ENCODE measurements around the gene ADI1. TPM values are rescaled to one million over a fixed set of nuclear protein-coding genes. Genes with fewer than 3 reads are reported as not detected.

The ADI1 gene
- total and polyA plus RNA-seq, 5 donors: 124 to 195 (median 157) TPM

DNA sequence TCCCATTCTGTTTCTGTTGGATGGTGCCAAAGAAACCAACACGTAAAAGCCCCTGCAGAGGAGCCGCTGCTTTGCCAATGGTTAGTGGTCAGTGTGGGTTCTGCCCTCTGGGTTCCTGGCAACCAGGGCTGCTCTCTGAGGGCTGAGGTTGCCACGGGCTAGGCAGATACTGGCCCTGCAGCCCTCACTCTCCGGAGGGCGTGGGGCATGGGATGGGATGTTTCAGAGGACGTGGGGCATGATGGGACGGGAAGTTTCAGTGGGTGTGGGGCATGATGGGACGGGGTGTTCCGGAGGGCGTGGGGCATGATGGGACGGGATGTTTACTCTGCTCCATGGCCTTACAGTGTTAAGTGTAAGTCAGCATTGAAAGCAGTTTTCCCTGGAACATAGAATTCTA lies 34.2 kb downstream of the ADI1 start:
- WGBS: 94% methylated on average over 11 of the region's 11 CpGs
- Histone ChIP-seq H3K27ac (ENCODE audit: low read length) (no peak overlapping the region), H3K4me3 (ENCODE audit: low read length) (no peak overlapping the region), H3K4me1 (ENCODE audit: control insufficient read depth, insufficient read depth, low read length) (peaks cover 4% of the 10 kb centered on the region), H3K27me3 (ENCODE audit: control insufficient read depth, insufficient read depth) (no peaks in the 10 kb centered on the region), H3K9me3 (ENCODE audit: control insufficient read depth, low read length) (no peaks in the 10 kb centered on the region)
- DNase-seq (peak in 1 of 3 donors; percentile 41), ATAC-seq (no peak)
- intact Hi-C loops (cut with DNase I): no loop called here

DNA sequence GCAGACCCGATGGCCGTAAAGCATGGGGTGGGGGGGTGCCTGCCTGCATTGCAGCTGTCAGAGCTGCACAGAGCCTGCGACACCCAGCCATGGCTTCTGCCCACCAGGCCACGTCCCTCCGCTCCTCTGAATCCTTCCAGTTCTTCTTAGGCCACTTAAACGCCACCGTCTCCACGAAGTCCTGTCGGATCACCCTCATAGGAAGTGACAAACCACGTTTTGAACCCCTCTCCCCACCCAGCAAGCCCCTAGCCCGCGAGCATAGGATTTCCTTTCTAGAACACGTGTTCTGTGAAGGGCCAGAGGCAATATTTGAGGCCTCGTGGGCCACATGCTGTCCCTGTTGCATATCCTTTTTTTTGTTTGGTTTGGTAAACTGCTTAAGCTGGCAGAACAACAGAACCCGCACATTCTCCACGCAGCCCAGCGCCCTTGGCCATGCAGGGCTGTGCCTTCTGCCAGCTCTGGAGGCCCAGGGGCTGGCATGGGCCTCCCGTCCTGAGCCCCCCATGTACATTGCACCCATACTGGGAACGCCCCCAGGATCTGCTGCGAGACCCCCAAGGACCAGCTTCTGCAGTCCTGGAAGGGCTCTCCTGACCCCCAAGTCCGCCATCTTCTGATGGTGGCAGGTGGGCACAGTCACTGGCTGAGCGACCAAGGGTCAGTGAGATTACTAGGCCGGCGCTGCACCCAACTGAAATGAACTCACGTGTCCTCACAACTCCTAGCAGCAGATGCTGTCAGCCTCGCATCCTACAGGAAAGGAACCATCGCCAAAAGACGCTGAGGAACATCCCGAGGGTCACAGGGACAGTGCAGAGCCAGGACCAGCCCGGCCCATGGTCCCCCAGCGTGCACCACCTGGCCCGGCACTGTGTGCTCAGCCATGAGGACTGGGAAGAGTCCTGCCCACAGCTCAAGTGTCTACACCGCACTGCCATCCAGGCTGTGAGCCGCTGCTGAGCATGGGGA lies 35.1 kb downstream of the ADI1 start:
- ATAC-seq (no peak), DNase-seq (peak in 2 of 3 donors; percentile 41 to 58)
- H3K4me3 ChIP-seq (ENCODE audit: low read length): no peak overlapping the region
- no peaks in the 10 kb centered on the region for H3K27me3 ChIP-seq (ENCODE audit: control insufficient read depth, insufficient read depth)
- H3K27ac ChIP-seq (ENCODE audit: low read length): no peak overlapping the region
- intact Hi-C loops (cut with DNase I): no loop called here
- no peaks in the 10 kb centered on the region for H3K9me3 ChIP-seq (ENCODE audit: control insufficient read depth, low read length)
- H3K4me1 ChIP-seq (ENCODE audit: control insufficient read depth, insufficient read depth, low read length): peaks cover 4% of the 10 kb centered on the region
- 93% methylated on average over 34 of the region's 34 CpGs for WGBS

DNA sequence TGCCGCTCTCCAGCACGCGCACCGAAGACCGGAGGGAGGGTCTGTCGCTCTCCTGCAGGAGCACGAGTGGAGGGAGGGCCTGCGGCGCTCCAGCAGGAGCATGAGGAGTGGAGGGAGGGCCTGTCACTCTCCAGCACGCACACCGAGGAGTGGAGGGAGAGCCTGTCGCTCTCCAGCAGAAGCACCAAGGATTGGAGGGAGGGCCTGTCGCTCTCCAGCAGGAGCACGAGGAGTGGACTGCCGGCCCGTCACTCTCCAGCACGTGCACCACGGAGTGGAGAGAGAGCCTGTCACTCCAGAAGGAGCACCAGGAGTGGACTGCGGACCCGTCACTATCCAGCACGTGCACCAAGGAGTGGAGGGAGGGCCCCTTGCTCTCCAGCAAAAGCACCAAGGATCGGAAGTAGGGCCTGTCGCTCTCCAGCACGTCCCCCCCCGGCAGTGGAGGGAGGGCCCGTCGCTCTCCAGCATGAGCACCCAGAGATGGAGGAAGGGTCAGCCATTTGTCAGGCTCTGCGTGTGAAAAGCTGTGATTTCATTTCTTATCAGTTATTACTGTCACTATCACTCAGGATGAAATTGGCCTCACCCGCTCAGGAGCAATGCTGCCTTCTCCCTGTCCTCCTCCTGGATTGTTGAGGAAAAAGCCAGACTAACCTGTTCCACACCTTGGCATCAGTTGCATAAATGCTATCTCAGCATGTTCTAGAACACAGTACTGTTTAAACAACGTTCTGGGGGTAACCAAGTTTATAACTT lies 35.9 kb downstream of the ADI1 start:
- peak; percentile 75 to 97 (median 91) for DNase-seq
- Histone ChIP-seq H3K4me1 (ENCODE audit: control insufficient read depth, insufficient read depth, low read length) (peaks cover 4% of the 10 kb centered on the region), H3K4me3 (ENCODE audit: low read length) (no peak overlapping the region), H3K27ac (ENCODE audit: low read length) (no peak overlapping the region), H3K9me3 (ENCODE audit: control insufficient read depth, low read length) (no peaks in the 10 kb centered on the region), H3K27me3 (ENCODE audit: control insufficient read depth, insufficient read depth) (no peaks in the 10 kb centered on the region)
- intact Hi-C loops (cut with DNase I): no loop called here
- WGBS: 64% methylated on average over 30 of the region's 30 CpGs
- ATAC-seq: peak; percentile 91 to 92

DNA sequence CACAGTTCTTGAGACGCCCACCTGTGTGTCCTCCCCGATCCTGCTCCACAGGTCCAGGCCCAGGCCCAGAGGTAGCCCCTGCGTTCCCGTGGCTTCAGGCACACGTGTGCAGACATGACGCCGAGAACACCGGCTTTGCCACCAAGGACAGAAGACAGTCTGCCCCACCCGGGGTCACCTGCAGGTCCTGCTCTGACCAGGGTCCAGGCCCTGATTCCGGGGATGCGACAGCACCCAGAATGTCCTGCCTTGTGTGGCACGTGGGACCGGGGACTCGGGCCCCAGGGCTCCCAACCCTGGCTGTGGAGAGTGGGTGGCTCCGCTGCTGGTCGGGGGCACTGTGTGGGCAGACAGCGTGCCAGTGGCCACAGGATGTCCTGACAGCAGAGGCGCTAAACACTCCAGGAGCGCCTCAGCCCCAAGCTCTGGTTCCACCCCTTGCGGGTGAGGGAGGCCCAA lies 36.9 kb downstream of the ADI1 start:
- Histone ChIP-seq H3K4me1 (ENCODE audit: control insufficient read depth, insufficient read depth, low read length) (no peaks in the 10 kb centered on the region), H3K27me3 (ENCODE audit: control insufficient read depth, insufficient read depth) (no peaks in the 10 kb centered on the region), H3K4me3 (ENCODE audit: low read length) (no peak overlapping the region), H3K27ac (ENCODE audit: low read length) (no peak overlapping the region), H3K9me3 (ENCODE audit: control insufficient read depth, low read length) (no peaks in the 10 kb centered on the region)
- intact Hi-C loops (cut with DNase I): no loop called here
- 94% methylated on average over 20 of the region's 20 CpGs for WGBS
- DNase-seq (peak in 2 of 3 donors; percentile 51 to 55), ATAC-seq (no peak)

DNA sequence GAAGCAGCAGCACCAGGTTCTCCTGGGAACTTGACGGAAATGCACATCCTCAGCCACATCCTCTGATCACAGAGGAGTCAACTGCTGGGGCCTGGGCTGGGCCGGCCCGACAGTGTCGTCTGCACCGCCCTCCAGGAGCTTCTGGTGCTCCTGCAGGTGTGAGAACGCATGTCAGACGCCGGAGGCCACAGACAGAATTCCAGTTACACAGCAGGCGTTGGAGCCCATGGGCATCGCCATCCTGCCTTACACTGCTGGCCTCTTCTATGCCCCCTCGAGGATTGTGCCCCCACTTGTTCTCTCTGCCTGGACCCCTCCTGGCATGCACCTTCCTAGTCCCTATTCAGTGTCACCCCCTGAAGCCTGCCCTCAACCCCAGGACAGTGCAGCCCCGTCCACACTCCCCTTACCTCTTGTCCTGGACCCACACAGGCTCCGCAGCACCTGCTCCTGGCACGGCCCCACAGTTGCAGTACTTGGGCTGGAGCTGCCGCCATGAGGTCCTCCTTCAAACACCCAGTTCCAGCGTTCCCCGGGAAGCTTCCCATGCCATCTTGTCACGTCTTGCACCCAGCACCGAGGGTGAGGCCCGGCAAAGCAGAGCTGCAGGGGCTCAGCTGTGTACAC lies 37.5 kb downstream of the ADI1 start:
- H3K4me1 ChIP-seq (ENCODE audit: control insufficient read depth, insufficient read depth, low read length): no peaks in the 10 kb centered on the region
- H3K4me3 ChIP-seq (ENCODE audit: low read length): no peak overlapping the region
- intact Hi-C loops (cut with DNase I): no loop called here
- 93% methylated on average over 20 of the region's 20 CpGs for WGBS
- H3K27me3 ChIP-seq (ENCODE audit: control insufficient read depth, insufficient read depth): no peaks in the 10 kb centered on the region
- DNase-seq (peak in 2 of 3 donors; percentile 47 to 58), ATAC-seq (no peak)
- H3K27ac ChIP-seq (ENCODE audit: low read length): no peak overlapping the region
- H3K9me3 ChIP-seq (ENCODE audit: control insufficient read depth, low read length): no peaks in the 10 kb centered on the region

DNA sequence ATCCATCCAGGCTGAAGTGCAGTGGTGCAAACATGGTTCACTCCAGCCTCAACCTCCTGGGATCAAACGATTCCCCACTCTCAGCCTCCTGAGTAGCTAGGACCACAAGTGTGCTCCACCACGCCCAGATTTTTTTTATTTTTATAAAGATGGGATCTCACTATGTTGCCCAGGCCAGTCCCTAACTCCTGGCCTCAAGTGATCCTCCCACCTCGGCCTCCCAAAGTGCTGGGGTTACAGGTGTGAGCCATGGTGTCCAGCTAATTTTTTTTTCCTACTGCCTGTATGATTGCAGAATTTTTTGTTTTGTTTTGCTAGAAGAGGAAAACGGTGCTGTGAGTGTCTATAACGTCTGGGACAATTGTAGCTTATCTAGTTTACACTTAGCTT lies 38.3 kb downstream of the ADI1 start:
- ATAC-seq: no peak
- 87% methylated on average over 5 of the region's 5 CpGs for WGBS
- Histone ChIP-seq H3K9me3 (ENCODE audit: control insufficient read depth, low read length) (no peaks in the 10 kb centered on the region), H3K27me3 (ENCODE audit: control insufficient read depth, insufficient read depth) (no peaks in the 10 kb centered on the region), H3K4me1 (ENCODE audit: control insufficient read depth, insufficient read depth, low read length) (no peaks in the 10 kb centered on the region), H3K4me3 (ENCODE audit: low read length) (no peak overlapping the region), H3K27ac (ENCODE audit: low read length) (no peak overlapping the region)
- peak in 1 of 3 donors; percentile 13 for DNase-seq
- intact Hi-C loops (cut with DNase I): no loop called here

DNA sequence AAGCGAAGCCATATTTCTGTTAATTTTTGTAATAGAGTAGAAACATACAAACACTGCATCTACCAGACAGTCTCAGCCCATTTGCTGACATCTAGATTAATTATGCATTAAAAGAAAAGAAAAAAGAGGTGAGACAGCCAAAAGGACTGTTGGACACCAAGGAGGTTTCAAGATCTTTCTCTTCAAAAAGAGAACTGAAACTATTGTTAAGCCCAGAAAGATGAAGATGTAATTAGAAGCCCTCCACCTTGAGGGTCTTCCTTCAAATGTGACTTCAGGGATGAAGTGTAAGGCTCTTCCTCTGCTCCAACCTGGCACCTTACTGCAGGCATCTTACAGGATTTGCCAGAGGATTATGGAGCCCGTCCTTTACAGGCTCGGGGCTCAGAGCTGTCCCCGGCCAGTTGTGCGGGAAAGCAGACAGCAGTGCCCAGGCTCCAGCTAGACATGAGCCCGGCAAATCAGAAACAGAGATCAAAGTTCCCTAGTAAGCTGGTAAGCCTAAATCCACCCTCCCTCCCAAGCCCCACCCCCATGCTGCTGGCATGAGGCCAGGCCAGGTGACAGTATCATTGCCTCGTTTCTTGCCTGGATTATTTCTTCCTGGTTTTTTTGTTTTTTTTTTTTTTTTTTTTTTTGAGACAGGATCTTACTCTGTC lies 38.9 kb downstream of the ADI1 start:
- ATAC-seq (no peak), DNase-seq (peak in 2 of 3 donors; percentile 49 to 51)
- H3K4me3 ChIP-seq (ENCODE audit: low read length): no peak overlapping the region
- H3K27ac ChIP-seq (ENCODE audit: low read length): no peak overlapping the region
- intact Hi-C loops (cut with DNase I): no loop called here
- WGBS: 79% methylated on average over 7 of the region's 7 CpGs
- H3K4me1 ChIP-seq (ENCODE audit: control insufficient read depth, insufficient read depth, low read length): no peaks in the 10 kb centered on the region
- no peaks in the 10 kb centered on the region for H3K9me3 ChIP-seq (ENCODE audit: control insufficient read depth, low read length)
- H3K27me3 ChIP-seq (ENCODE audit: control insufficient read depth, insufficient read depth): no peaks in the 10 kb centered on the region

DNA sequence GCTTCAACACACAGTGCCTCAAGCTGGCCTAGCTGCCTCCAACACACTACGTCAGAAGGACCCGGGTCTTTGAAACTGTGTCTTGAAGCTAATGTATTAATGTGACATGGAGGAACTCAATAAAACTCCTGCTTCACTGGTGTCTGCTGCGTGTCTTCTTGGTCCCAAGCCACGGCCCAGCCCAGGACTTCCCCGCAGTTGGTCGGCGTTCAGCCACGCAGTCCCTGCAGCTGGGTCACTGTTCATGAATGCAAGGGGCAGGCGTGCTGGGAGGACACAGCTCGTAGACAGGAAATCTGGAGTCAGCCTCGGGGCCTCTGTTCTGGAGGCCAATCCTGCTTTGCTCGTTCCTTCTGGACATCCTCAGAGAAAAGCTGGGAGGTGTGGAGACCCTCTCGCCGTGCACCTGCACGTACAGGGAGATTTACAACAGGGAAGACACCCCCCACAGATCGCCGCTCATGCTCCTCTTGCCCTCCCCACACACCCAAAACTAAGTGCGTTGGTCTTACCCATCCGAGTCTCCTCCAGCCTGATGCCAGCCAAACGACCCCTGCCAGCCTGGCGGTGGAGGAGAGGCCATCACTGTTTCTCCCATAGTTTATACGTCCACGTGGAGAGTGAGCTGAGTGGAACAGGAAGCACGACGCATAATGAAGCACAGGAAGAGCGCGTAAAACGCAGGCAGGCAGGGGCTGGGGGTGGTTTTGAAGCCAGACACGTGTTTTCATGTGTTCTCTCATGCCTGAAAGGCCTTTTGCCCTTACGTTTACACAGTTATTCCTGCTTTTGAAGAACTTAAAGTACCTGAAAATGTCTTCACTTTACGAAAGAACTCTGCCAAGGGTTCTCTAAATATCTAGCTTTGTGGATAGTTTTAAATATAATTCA lies 39.7 kb downstream of the ADI1 start:
- no peaks in the 10 kb centered on the region for H3K9me3 ChIP-seq (ENCODE audit: control insufficient read depth, low read length)
- H3K4me3 ChIP-seq (ENCODE audit: low read length): no peak overlapping the region
- peak in 2 of 3 donors; percentile 43 for DNase-seq
- no peak for ATAC-seq
- WGBS: 87% methylated on average over 31 of the region's 31 CpGs
- no peaks in the 10 kb centered on the region for H3K27me3 ChIP-seq (ENCODE audit: control insufficient read depth, insufficient read depth)
- H3K4me1 ChIP-seq (ENCODE audit: control insufficient read depth, insufficient read depth, low read length): no peaks in the 10 kb centered on the region
- H3K27ac ChIP-seq (ENCODE audit: low read length): no peak overlapping the region
- intact Hi-C loops (cut with DNase I): no loop called here

DNA sequence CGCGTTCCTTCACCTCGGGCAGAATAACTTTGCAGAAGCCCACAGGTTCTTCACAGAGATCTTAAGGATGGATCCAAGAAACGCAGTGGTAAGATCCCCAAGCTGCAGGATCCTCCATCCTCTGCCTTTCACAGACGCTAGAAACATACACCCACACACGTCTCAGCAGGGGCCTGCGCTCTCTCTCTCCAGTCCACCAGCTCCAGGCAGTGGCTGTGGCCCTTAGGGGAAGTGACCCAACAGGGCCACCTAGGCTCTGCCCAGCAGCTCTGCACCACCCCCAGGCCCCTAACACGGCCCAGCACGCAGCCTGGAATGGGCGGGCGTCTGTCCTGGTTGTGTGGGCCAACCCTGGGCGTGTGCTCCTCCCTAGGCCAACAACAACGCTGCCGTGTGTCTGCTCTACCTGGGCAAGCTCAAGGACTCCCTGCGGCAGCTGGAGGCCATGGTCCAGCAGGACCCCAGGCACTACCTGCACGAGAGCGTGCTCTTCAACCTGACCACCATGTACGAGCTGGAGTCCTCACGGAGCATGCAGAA lies 40.4 kb downstream of the ADI1 start:
- peak in 1 of 3 donors; percentile 4 for DNase-seq
- WGBS: 92% methylated on average over 19 of the region's 19 CpGs
- Histone ChIP-seq H3K4me1 (ENCODE audit: control insufficient read depth, insufficient read depth, low read length) (no peaks in the 10 kb centered on the region), H3K27me3 (ENCODE audit: control insufficient read depth, insufficient read depth) (no peaks in the 10 kb centered on the region), H3K4me3 (ENCODE audit: low read length) (no peak overlapping the region), H3K27ac (ENCODE audit: low read length) (no peak overlapping the region), H3K9me3 (ENCODE audit: control insufficient read depth, low read length) (no peaks in the 10 kb centered on the region)
- intact Hi-C loops (cut with DNase I): no loop called here
- ATAC-seq: no peak

DNA sequence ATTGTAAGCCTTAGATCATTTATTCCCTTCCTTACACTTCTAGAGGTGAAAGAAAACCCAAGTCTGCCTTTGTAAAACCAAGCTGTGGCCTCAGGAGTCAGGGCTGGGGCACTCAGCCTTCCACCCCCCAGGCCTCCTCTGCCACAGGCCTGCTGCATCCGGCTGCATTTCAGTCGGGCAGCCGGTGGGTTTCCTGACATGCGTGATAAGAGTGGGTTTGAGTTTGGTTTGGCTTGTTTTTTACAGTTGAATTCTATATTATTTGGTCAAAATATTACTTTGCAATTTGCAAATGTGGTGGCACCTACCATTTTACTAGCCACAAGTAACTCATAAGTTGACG lies 42.4 kb downstream of the ADI1 start:
- Histone ChIP-seq H3K4me1 (ENCODE audit: control insufficient read depth, insufficient read depth, low read length) (peaks cover under 1% of the 10 kb centered on the region), H3K9me3 (ENCODE audit: control insufficient read depth, low read length) (no peaks in the 10 kb centered on the region), H3K4me3 (ENCODE audit: low read length) (no peak overlapping the region), H3K27me3 (ENCODE audit: control insufficient read depth, insufficient read depth) (no peaks in the 10 kb centered on the region), H3K27ac (ENCODE audit: low read length) (no peak overlapping the region)
- DNase-seq (no peak), ATAC-seq (no peak)
- WGBS: 65% methylated on average over 5 of the region's 5 CpGs
- intact Hi-C loops (cut with DNase I): no loop called here
